Measurements from ENCODE around the gene SDCCAG8.

The SDCCAG8 gene

GRCh38 chr1:243508943-243509342 is 253.1 kb downstream of the SDCCAG8 start:
- Mint-ChIP-seq H3K4me3 (no peak overlapping the region), H3K36me3 (ENCODE audit: low read depth) (peaks cover 36% of the 10 kb centered on the region), H3K27ac (no peak overlapping the region), H3K27me3 (ENCODE audit: low read depth, poor library complexity) (no peaks in the 10 kb centered on the region), H3K9me3 (no peaks in the 10 kb centered on the region), H3K4me1 (peaks cover 21% of the 10 kb centered on the region)
- no peak for TF ChIP-seq CTCF (IDR thresholded peaks at IDR 0.05)
- no peak for DNase-seq

DNA sequence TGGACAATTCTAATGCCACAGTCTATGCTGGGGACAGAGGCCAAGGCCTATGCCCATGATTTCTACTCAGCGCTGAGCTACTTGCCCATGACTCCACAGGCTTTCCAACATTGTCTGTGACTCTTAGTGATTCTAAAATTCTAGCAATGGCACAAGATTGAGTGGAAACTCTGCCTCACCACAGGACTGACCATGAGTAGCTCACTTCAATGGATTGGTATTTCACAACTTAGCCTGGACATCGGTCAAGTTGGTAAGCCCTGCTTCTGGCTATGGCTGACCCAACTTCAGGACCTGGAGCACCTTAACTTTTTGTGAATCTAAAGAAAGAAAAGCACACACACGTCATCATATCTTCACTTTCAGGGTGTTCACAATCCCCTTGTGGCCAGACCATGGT is 255.1 kb downstream of the SDCCAG8 start:
- H3K4me1 Mint-ChIP-seq, result peaks cover 20% of the 10 kb centered on the region
- no peak for DNase-seq
- peaks cover 22% of the 10 kb centered on the region for H3K36me3 Mint-ChIP-seq (ENCODE audit: low read depth)
- H3K4me3 Mint-ChIP-seq, result no peak overlapping the region
- no peaks in the 10 kb centered on the region for H3K9me3 Mint-ChIP-seq
- no peaks in the 10 kb centered on the region for H3K27me3 Mint-ChIP-seq (ENCODE audit: low read depth, poor library complexity)
- no peak overlapping the region for H3K27ac Mint-ChIP-seq
- TF ChIP-seq CTCF (IDR thresholded peaks at IDR 0.05), result no peak

DNA sequence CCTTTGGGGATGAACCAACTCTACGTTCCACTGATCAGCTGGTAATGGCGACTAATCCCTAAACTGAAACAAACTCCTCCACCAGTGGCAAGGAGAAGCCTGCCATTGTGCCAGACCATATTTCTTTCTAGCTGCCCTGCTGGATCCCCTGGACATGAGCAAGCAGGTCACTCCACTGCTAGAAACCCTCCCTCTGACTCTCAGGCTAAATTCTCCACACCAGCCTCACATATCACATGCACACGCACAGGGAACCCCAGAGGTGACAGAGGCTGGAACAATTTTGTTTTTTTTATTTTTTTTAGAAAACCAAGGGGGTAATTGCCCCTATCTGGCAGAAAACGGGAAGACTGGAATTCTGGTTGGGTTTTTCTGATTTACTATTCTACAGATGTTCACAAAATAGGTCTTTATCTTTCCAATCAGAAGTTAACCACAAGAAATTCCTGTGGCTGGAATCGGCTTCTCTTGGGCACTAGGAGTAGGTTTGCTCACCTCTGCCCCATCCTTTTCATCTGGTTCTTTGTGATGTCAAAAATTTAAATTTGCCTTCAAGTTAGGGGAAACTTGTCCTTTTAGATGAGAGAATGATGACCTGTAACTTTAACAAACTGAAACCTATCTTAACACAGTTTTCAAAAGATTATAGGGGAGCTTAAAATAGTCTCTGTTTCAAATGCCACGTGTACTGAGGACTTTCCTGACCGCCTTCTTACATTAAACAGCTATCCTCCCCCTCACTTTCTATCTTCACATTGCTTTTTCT is 258.1 kb downstream of the SDCCAG8 start:
- no peaks in the 10 kb centered on the region for H3K4me1 Mint-ChIP-seq
- H3K27ac Mint-ChIP-seq, result peak overlapping the region; percentile 0
- no peak overlapping the region for H3K4me3 Mint-ChIP-seq
- no peak for DNase-seq
- TF ChIP-seq CTCF (IDR thresholded peaks at IDR 0.05), result no peak
- H3K36me3 Mint-ChIP-seq (ENCODE audit: low read depth), result peaks cover 38% of the 10 kb centered on the region
- H3K27me3 Mint-ChIP-seq (ENCODE audit: low read depth, poor library complexity), result no peaks in the 10 kb centered on the region
- peaks cover 9% of the 10 kb centered on the region for H3K9me3 Mint-ChIP-seq

GRCh38 chr1:243514927-243515326 is 259.1 kb downstream of the SDCCAG8 start:
- Mint-ChIP-seq H3K36me3 (ENCODE audit: low read depth) (peaks cover 42% of the 10 kb centered on the region), H3K4me3 (no peak overlapping the region), H3K27ac (no peak overlapping the region), H3K4me1 (no peaks in the 10 kb centered on the region), H3K27me3 (ENCODE audit: low read depth, poor library complexity) (no peaks in the 10 kb centered on the region), H3K9me3 (peaks cover 9% of the 10 kb centered on the region)
- no peak for DNase-seq
- no peak for TF ChIP-seq CTCF (IDR thresholded peaks at IDR 0.05)

DNA sequence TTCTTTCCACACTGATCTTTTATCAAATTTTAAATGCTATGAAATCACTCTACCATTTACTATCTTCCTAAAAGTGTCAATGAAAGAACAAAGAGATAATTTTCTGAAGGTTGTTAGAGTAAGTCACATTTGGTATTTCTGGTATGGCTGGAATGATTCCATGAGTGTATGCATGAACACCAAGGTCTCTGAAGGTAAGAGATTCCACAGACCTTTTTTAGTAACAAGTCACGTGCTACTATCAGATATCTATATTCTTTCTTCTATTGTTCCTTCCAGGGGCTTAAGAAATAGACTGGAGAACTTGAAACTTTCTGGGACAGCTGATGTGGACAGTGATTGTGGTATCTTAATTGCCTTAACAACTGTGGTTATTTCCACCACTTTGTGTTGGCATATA is 265.0 kb downstream of the SDCCAG8 start:
- no peak for TF ChIP-seq CTCF (IDR thresholded peaks at IDR 0.05)
- Mint-ChIP-seq H3K27ac (no peak overlapping the region), H3K4me3 (no peak overlapping the region), H3K9me3 (peaks cover 9% of the 10 kb centered on the region), H3K27me3 (ENCODE audit: low read depth, poor library complexity) (peaks cover 3% of the 10 kb centered on the region), H3K4me1 (peaks cover 14% of the 10 kb centered on the region), H3K36me3 (ENCODE audit: low read depth) (peaks cover 29% of the 10 kb centered on the region)
- no peak for DNase-seq

- no peak for TF ChIP-seq CTCF (IDR thresholded peaks at IDR 0.05)
These were observed 267.9 kb downstream of the SDCCAG8 start for GRCh38 chr1:243523766-243524165.

More at GRCh38 chr1:243523766-243524165, 267.9 kb downstream of the SDCCAG8 start:
- Mint-ChIP-seq H3K4me3 (no peak overlapping the region), H3K9me3 (peaks cover under 1% of the 10 kb centered on the region), H3K27me3 (ENCODE audit: low read depth, poor library complexity) (peaks cover 5% of the 10 kb centered on the region), H3K27ac (peak overlapping the region; percentile 49), H3K36me3 (ENCODE audit: low read depth) (peaks cover 10% of the 10 kb centered on the region), H3K4me1 (peaks cover 14% of the 10 kb centered on the region)
- DNase-seq, result no peak
